ENCODE data around the gene COL4A1. TPM values are rescaled to one million over a fixed set of nuclear protein-coding genes. Genes with fewer than 3 reads are reported as not detected.

COL4A1 gene
- total RNA-seq, 2 experiments from 2014 or later, result not detected

DNA sequence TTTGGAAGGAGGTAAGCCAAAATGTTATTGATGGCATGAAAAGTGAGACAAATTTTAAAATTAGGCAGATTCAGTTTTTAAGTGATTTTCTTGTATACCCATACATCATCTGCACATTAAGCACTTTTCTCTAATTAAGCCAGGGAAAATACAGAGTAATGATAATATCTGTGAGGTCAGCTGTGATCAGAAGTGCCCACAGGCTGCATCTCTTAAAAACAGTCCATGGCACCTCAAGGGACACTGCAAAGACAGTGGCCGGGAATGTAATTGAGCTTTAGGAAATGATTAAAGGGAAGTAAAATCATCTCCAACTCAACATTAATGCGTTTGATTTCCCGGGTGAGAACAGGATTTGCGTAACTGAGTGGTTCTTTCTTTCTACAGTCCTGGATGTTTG is 2.0 kb downstream of the COL4A1 start:
- no peak overlapping the region for H3K4me3 Mint-ChIP-seq
- peaks cover 7% of the 10 kb centered on the region for H3K4me1 Mint-ChIP-seq
- H3K27ac Mint-ChIP-seq, result no peak overlapping the region
- DNase-seq (no peak), ATAC-seq (ENCODE audit: low read depth) (no peak)
- POLR2A ChIA-PET, result no interaction called here
- no peaks in the 10 kb centered on the region for H3K9me3 Mint-ChIP-seq
- no peaks in the 10 kb centered on the region for H3K36me3 Mint-ChIP-seq
- H3K27me3 Mint-ChIP-seq, result peaks cover 72% of the 10 kb centered on the region

DNA sequence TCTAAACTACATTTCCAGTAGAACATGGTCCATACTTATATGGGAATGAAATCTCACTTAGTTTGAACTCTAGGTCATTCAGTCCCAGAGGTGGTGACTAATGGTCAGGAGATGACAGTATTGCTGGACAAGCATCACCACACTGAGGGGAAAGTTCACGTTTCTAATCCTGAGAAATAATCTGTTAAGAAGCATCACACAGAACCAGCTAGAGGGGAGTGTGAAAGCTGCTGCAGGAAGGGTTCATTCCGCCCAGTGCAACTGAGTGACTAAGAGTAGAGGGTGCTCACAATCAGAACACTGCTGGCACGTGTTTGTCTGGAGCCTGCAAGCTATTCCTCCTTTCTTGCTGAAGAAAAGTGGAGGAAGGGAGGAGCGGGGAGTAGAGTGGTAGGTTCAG is 2.7 kb downstream of the COL4A1 start:
- POLR2A ChIA-PET, result no interaction called here
- no peak for ATAC-seq (ENCODE audit: low read depth)
- DNase-seq, result no peak
- Mint-ChIP-seq H3K9me3 (no peaks in the 10 kb centered on the region), H3K4me1 (peaks cover 7% of the 10 kb centered on the region), H3K36me3 (no peaks in the 10 kb centered on the region), H3K27ac (no peak overlapping the region), H3K27me3 (peaks cover 69% of the 10 kb centered on the region), H3K4me3 (no peak overlapping the region)

- ATAC-seq (ENCODE audit: low read depth) (no peak), DNase-seq (no peak)
Measured at GRCh38 chr13:110303644-110304043, 3.3 kb downstream of the COL4A1 start.

GRCh38 chr13:110302997-110303396 is 4.0 kb downstream of the COL4A1 start:
- Mint-ChIP-seq H3K27ac (no peak overlapping the region), H3K9me3 (no peaks in the 10 kb centered on the region), H3K27me3 (peaks cover 65% of the 10 kb centered on the region), H3K36me3 (no peaks in the 10 kb centered on the region), H3K4me3 (no peak overlapping the region), H3K4me1 (peaks cover 8% of the 10 kb centered on the region)
- POLR2A ChIA-PET, result no interaction called here
- DNase-seq (no peak), ATAC-seq (ENCODE audit: low read depth) (no peak)

More at GRCh38 chr13:110303644-110304043, 3.3 kb downstream of the COL4A1 start:
- Mint-ChIP-seq H3K27me3 (peaks cover 66% of the 10 kb centered on the region), H3K27ac (no peak overlapping the region), H3K9me3 (no peaks in the 10 kb centered on the region), H3K4me3 (no peak overlapping the region), H3K36me3 (no peaks in the 10 kb centered on the region), H3K4me1 (peaks cover 7% of the 10 kb centered on the region)
- POLR2A ChIA-PET, result no interaction called here

GRCh38 chr13:110301606-110302553 is 5.1 kb downstream of the COL4A1 start:
- H3K4me1 Mint-ChIP-seq, result peaks cover 8% of the 10 kb centered on the region
- POLR2A ChIA-PET, result no interaction called here
- no peak overlapping the region for H3K27ac Mint-ChIP-seq
- no peaks in the 10 kb centered on the region for H3K36me3 Mint-ChIP-seq
- H3K27me3 Mint-ChIP-seq, result peaks cover 68% of the 10 kb centered on the region
- H3K4me3 Mint-ChIP-seq, result no peak overlapping the region
- DNase-seq, result no peak
- ATAC-seq (ENCODE audit: low read depth), result no peak
- no peaks in the 10 kb centered on the region for H3K9me3 Mint-ChIP-seq

DNA sequence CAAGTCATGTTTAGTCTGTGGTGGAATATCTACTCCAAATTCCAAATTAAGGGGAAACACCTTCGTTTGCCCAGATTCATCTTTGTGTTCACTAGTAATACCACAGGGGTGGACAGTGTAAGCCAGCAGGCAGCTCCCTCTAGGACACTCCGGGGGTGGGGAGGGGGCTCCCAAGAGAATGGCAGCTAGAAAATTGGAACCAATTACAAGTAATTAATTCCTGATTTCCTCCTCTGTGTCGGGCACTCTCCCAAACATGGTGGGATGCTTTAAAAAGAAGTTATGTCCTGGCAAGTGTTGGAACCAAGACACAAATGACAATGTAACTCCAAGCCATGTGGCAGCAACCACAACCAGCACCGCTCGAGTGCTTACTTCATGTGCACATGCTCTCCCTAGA is 5.9 kb downstream of the COL4A1 start:
- POLR2A ChIA-PET, result no interaction called here

DNA sequence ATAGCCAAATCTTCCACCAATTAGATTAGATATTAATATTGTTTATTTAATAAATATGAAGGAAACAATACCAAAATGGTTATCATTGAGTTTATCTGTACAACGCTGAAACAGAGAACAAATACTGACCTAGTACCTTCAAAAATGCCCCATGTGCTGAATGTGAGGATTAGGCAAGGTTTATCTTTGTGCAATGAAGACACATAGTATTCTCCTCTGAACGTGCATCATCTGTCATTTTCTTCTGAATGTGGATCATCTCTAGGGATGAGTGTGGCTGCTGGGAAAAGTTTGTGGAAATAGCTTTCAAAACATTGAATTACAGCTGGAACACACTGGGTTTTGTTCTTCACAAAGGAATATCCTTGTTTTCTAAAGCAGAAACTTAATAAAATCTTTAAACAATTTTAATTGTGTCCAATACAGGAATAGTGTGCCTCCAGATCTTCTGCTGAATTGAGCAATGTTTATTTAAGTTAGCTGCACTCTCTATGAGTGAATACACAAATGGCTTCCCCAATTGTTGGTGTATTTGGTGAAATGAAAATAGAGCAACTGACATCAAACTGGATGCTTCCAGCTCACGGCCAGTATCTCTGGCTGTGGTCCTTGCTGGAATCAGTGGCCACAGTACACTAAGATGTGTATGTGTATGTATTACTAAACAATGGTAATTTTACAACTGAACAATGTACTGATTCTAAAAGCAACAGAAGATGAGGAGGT is 6.7 kb downstream of the COL4A1 start:
- H3K27me3 Mint-ChIP-seq, result peaks cover 66% of the 10 kb centered on the region
- ATAC-seq (ENCODE audit: low read depth) (no peak), DNase-seq (no peak)
- POLR2A ChIA-PET, result no interaction called here
- no peaks in the 10 kb centered on the region for H3K36me3 Mint-ChIP-seq
- H3K9me3 Mint-ChIP-seq, result no peaks in the 10 kb centered on the region
- no peak overlapping the region for H3K27ac Mint-ChIP-seq
- H3K4me1 Mint-ChIP-seq, result peaks cover 4% of the 10 kb centered on the region
- H3K4me3 Mint-ChIP-seq, result no peak overlapping the region

More for the DNA sequence above, 5.9 kb downstream of the COL4A1 start:
- DNase-seq (no peak), ATAC-seq (ENCODE audit: low read depth) (no peak)
- H3K27me3 Mint-ChIP-seq, result peaks cover 70% of the 10 kb centered on the region
- H3K9me3 Mint-ChIP-seq, result no peaks in the 10 kb centered on the region
- H3K4me1 Mint-ChIP-seq, result peaks cover 8% of the 10 kb centered on the region
- no peak overlapping the region for H3K27ac Mint-ChIP-seq
- no peaks in the 10 kb centered on the region for H3K36me3 Mint-ChIP-seq
- H3K4me3 Mint-ChIP-seq, result no peak overlapping the region

- peaks cover 4% of the 10 kb centered on the region for H3K4me1 Mint-ChIP-seq
- ATAC-seq (ENCODE audit: low read depth) (no peak), DNase-seq (no peak)
- POLR2A ChIA-PET, result no interaction called here
- H3K4me3 Mint-ChIP-seq, result no peak overlapping the region
- no peaks in the 10 kb centered on the region for H3K36me3 Mint-ChIP-seq
- H3K9me3 Mint-ChIP-seq, result no peaks in the 10 kb centered on the region
- H3K27ac Mint-ChIP-seq, result no peak overlapping the region
- peaks cover 62% of the 10 kb centered on the region for H3K27me3 Mint-ChIP-seq
Measured at GRCh38 chr13:110299283-110299840, 7.6 kb downstream of the COL4A1 start.

GRCh38 chr13:110298505-110299282 is 8.3 kb downstream of the COL4A1 start:
- Mint-ChIP-seq H3K27ac (no peak overlapping the region), H3K36me3 (no peaks in the 10 kb centered on the region), H3K9me3 (peaks cover 2% of the 10 kb centered on the region), H3K4me3 (peak overlapping the region; percentile 10), H3K27me3 (peaks cover 57% of the 10 kb centered on the region), H3K4me1 (peaks cover 4% of the 10 kb centered on the region)
- ATAC-seq (ENCODE audit: low read depth) (peak; percentile 58), DNase-seq (no peak)
- POLR2A ChIA-PET, result no interaction called here

GRCh38 chr13:110297766-110298504 is 9.0 kb downstream of the COL4A1 start:
- ATAC-seq (ENCODE audit: low read depth), result no peak
- POLR2A ChIA-PET, result no interaction called here

DNA sequence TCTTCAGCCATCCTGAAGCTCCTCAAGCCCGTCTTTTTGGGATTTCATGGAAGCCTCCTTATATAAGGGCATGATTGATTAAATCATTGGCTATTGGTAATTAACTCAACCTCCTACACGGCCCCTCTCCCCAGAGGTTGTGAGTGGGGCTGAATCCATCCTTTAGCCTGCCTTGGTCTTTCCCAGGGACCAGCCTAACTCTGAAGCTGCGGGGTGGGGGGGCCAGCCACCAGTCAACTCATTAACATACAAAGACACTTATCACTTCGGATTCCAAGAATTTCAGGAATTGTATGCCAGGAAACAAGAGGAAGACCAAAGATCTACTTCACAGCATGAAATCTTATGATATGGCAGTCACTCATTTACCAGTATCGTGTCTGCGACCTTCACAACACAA is 9.9 kb downstream of the COL4A1 start:
- POLR2A ChIA-PET, result no interaction called here
- ATAC-seq (ENCODE audit: low read depth) (no peak), DNase-seq (no peak)
- peaks cover 46% of the 10 kb centered on the region for H3K27me3 Mint-ChIP-seq
- H3K27ac Mint-ChIP-seq, result no peak overlapping the region
- H3K4me1 Mint-ChIP-seq, result peaks cover 4% of the 10 kb centered on the region
- peaks cover 2% of the 10 kb centered on the region for H3K9me3 Mint-ChIP-seq
- H3K36me3 Mint-ChIP-seq, result no peaks in the 10 kb centered on the region
- H3K4me3 Mint-ChIP-seq, result peak overlapping the region; percentile 13

More at GRCh38 chr13:110297766-110298504, 9.0 kb downstream of the COL4A1 start:
- Mint-ChIP-seq H3K27ac (no peak overlapping the region), H3K4me3 (no peak overlapping the region), H3K36me3 (no peaks in the 10 kb centered on the region), H3K27me3 (peaks cover 50% of the 10 kb centered on the region), H3K9me3 (peaks cover 2% of the 10 kb centered on the region), H3K4me1 (peaks cover 4% of the 10 kb centered on the region)
- no peak for DNase-seq

DNA sequence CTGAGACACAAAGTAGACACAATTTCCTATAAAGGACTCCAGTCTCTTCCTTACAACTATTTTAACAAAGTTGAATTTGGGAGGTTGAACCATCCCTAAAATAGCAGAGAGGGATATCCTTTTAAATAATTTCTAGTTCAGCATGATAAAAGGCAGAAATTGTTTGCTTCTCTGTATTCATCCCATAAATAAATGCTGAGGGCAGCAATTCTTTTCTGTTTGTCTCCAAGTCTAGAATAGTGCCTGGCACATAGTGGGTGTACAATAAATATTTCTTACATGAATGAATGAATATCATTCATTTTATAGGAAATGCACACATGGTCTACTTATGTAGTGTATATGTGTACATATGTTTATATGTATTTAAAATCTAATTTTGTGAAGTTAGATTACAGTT is 12.3 kb downstream of the COL4A1 start:
- POLR2A ChIA-PET, result no interaction called here

More for the DNA sequence above, 12.3 kb downstream of the COL4A1 start:
- ATAC-seq (ENCODE audit: low read depth) (no peak), DNase-seq (no peak)
- Mint-ChIP-seq H3K9me3 (peaks cover 2% of the 10 kb centered on the region), H3K4me1 (peaks cover 4% of the 10 kb centered on the region), H3K27ac (no peak overlapping the region), H3K36me3 (no peaks in the 10 kb centered on the region), H3K27me3 (peaks cover 37% of the 10 kb centered on the region), H3K4me3 (no peak overlapping the region)
